Endothelial cell (in vitro differentiated cells): ENCODE data around the gene PIEZO1. TPM values are rescaled to one million over a fixed set of nuclear protein-coding genes. Genes with fewer than 3 reads are reported as not detected.
"Not testable (repeated sequence)": the region's sequence is repeated elsewhere in the genome, so short reads cannot be mapped to it uniquely, and the experiment has no call there.

Experiments
- DNase-seq: peaks from one replicate; pipeline ENCODE4 v3.0.0; 2021; ENCODE audit warnings: low spot score
- H3K27ac Mint-ChIP-seq: one replicate; pipeline ENCODE4 v1.8.0; 2021; ENCODE audit warnings: mixed read lengths, inconsistent platforms; ENCODE audit not compliant: unreplicated experiment
- H3K27me3 Mint-ChIP-seq: one replicate; pipeline ENCODE4 v1.8.0; 2021; ENCODE audit warnings: mild to moderate bottlenecking, moderate library complexity, mixed read lengths, inconsistent platforms; ENCODE audit not compliant: unreplicated experiment
- H3K36me3 Mint-ChIP-seq: one replicate; pipeline ENCODE4 v1.8.0; 2021; ENCODE audit warnings: mild to moderate bottlenecking, low read depth, mixed read lengths, inconsistent platforms; ENCODE audit not compliant: unreplicated experiment
- H3K4me1 Mint-ChIP-seq: one replicate; pipeline ENCODE4 v1.8.0; 2021; ENCODE audit warnings: mild to moderate bottlenecking, mixed read lengths, inconsistent platforms; ENCODE audit not compliant: unreplicated experiment
- H3K4me3 Mint-ChIP-seq: one replicate; pipeline ENCODE4 v1.8.0; 2021; ENCODE audit warnings: mild to moderate bottlenecking, mixed read lengths, inconsistent platforms; ENCODE audit not compliant: unreplicated experiment
- H3K9me3 Mint-ChIP-seq: one replicate; pipeline ENCODE4 v1.8.0; 2021; ENCODE audit warnings: mixed read lengths, inconsistent platforms; ENCODE audit not compliant: unreplicated experiment
- total RNA-seq: library from RNA; stranded (reverse); fragmentation: NEBNext Ultra II Directional; extraction: Animal tissue kit (Norgen Biotek cat#: 25700); gene quantifications from one replicate; pipeline ENCODE4 v1.2.1, GENCODE V29; 2021; ENCODE audit not compliant: unreplicated experiment
- TF ChIP-seq, protein P1 (sequence below): fragments of 200-600 bp; sonication (generic); IDR thresholded peaks from one replicate; pipeline ENCODE4 v1.5.0; 2021; ENCODE audit warnings: antibody characterized with exemption; ENCODE audit not compliant: unreplicated experiment

Gene PIEZO1
- total RNA-seq, 1 donor from 2014 or later = 428 TPM

DNA sequence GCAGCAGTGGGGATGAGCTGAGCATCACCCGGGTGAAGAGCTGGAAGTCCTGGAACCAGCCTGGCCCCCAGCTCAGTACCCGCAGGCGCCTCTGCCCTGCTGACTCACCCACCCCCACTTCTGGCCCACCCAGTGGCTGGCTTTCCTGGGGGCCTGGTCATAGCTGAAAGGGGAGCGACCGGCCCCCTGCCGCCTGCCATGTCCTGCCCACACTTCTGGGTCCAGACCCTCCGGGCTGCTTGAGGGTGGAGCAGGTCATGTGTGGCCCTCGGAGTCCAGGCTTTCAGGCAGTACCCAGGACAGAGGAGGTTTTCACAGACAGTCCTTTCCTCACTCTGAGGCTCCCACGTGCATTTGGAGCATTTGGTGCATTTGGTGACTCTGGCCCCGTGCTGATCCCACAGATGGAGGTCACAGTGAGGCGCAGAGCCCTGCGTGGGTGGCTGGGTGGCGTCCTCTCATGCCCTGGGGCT is 7.1 kb upstream of the PIEZO1 start:
- DNase-seq = no peak
- Mint-ChIP-seq H3K36me3 (no peaks in the 10 kb centered on the region), H3K9me3 (no peaks in the 10 kb centered on the region), H3K4me3 (no peak overlapping the region), H3K27ac (no peak overlapping the region), H3K4me1 (peaks cover 6% of the 10 kb centered on the region), H3K27me3 (peaks cover 2% of the 10 kb centered on the region)
- TF ChIP-seq, protein P1, sequence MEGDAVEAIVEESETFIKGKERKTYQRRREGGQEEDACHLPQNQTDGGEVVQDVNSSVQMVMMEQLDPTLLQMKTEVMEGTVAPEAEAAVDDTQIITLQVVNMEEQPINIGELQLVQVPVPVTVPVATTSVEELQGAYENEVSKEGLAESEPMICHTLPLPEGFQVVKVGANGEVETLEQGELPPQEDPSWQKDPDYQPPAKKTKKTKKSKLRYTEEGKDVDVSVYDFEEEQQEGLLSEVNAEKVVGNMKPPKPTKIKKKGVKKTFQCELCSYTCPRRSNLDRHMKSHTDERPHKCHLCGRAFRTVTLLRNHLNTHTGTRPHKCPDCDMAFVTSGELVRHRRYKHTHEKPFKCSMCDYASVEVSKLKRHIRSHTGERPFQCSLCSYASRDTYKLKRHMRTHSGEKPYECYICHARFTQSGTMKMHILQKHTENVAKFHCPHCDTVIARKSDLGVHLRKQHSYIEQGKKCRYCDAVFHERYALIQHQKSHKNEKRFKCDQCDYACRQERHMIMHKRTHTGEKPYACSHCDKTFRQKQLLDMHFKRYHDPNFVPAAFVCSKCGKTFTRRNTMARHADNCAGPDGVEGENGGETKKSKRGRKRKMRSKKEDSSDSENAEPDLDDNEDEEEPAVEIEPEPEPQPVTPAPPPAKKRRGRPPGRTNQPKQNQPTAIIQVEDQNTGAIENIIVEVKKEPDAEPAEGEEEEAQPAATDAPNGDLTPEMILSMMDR = no peak

DNA sequence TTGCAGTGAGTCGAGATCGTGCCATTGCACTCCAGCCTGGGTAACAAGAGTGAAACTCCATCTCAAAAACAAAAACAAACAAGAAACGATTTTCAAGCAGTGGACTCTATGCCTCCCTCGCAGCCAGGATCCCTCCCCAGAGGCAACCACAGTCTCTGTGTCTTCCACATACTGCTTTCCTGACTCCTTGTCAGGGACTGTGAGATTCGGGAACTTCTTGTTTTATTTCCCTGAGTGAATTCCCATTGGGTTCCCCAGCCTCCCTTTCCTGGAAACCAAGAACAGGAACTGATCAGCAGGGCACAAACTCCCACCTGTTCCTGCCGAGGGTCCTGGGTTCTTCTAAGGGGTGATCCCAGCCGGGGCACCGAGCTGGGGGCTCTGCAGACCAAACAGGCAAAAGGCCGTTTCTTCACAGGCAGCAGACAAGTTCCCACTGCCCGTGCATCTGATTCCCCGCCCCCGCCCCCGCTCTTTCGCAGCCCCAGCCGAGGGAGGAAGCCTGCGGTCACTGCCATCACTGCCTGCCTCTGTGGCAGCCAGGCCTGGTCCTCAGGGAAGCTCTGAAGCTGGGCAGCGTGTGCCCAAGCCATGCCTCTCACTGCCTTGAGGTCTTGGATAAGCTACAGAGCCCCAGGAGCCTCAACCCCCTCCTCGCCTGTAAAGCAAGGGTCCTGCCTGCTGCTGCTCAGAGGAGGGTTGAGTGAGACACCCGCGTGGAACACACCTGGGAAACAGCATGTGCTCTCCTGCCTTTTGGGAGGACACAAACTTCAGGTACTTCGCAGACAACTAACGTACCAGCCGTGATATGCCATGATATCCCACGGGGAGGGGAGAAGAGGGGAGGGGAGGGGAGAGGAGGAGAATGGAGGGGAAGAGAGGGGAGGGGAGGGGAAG is 5.5 kb upstream of the PIEZO1 start:
- DNase-seq = no peak
- Mint-ChIP-seq H3K9me3 (no peaks in the 10 kb centered on the region), H3K4me3 (no peak overlapping the region), H3K36me3 (no peaks in the 10 kb centered on the region), H3K27ac (no peak overlapping the region), H3K4me1 (peaks cover 6% of the 10 kb centered on the region), H3K27me3 (peaks cover 2% of the 10 kb centered on the region)
- TF ChIP-seq, protein P1 = no peak

DNA sequence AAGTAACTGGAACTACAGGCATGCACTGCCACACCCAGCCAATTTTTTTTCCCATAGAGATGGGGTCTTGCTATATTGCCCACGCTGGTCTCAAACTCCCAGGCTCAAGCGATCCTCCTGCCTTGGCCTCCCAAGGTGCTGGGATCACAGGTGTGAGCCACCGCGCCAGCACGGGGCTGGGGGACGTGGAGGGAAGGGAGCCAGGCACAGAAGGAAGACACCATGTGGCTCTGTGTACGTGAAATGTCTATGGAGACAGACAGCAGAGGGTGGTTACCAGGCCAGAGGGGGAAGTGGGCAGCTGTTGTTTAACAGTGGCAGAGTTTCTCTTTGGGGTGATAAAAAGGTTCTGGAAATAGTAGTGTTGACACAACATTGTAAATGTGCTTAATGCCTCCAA is 4.6 kb upstream of the PIEZO1 start:
- TF ChIP-seq, protein P1 = no peak

DNA sequence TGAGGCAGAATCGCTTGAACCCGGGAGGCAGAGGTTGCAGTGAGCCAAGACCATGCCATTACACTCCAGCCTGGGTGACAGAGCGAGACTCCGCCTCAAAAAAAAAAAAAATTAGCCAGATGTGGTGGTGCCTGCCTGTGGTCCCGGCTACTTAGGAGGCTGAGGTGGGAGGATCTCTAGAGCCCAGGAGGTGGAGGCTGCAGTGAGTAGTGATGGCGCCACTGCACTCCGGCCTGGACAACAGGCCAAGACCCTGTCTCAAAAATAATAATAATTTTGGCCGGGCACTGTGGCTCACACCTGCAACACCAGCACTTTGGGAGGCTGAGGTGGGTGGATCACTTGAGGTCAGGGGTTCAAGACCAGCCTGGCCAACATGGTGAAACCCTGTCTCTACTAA is 3.7 kb upstream of the PIEZO1 start:
- not testable (repeated sequence) for H3K27ac Mint-ChIP-seq, H3K36me3 Mint-ChIP-seq, H3K4me1 Mint-ChIP-seq, H3K4me3 Mint-ChIP-seq, DNase-seq, H3K27me3 Mint-ChIP-seq, H3K9me3 Mint-ChIP-seq

More for the DNA sequence above, 4.6 kb upstream of the PIEZO1 start:
- Mint-ChIP-seq H3K36me3 (no peaks in the 10 kb centered on the region), H3K9me3 (no peaks in the 10 kb centered on the region), H3K27ac (no peak overlapping the region), H3K4me1 (peaks cover 6% of the 10 kb centered on the region), H3K4me3 (no peak overlapping the region), H3K27me3 (peaks cover 2% of the 10 kb centered on the region)
- DNase-seq = no peak

DNA sequence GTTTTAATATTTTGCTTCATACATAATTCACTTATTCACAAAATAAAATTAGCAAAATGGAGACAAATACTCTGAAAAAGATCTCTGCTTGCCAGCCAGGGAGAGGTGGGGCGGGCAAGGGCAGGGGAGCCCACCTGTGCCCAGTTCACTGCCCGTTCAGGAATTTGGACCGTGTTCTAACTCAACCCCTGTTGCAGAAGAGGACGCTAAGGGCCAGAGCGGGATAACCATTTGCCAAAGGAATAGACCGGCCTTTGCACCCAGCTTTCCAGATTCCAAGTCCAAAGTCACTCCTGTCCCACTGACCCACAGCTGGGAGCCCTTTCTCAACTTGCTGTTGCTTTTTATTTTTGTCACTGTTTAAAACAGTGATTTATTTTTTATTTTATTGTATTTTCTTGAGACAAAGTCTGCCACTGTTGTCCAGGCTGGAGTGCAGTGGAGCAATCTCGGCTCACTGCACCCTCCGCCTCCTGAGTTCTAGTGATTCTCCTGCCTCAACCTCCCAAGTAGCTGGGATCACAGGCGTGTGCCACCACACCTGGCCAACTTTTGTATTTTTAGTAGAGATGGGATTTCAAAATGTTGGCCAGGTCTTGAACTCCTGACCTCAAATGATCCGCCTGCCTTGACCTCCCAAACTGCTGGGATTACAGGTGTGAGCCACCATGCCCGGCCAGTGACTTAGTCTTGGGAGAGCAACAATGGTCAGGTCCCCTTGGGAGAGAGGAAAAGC is 2.7 kb upstream of the PIEZO1 start:
- TF ChIP-seq, protein P1 = no peak
- no peaks in the 10 kb centered on the region for H3K9me3 Mint-ChIP-seq
- peaks cover 14% of the 10 kb centered on the region for H3K4me1 Mint-ChIP-seq
- H3K36me3 Mint-ChIP-seq = no peaks in the 10 kb centered on the region
- no peak for DNase-seq
- peaks cover 6% of the 10 kb centered on the region for H3K27me3 Mint-ChIP-seq
- H3K4me3 Mint-ChIP-seq = no peak overlapping the region
- no peak overlapping the region for H3K27ac Mint-ChIP-seq
